WERI-Rb-1 (cell line): Measurements from ENCODE around the gene ZBTB34.

ENCODE experiments used
- DNase-seq: peaks from one replicate; pipeline ENCODE4 v3.0.0-alpha.2; 2020
- H3K27ac ChIP-seq: fragments of 250-450 bp; sonication (Bioruptor Pico); 2 replicates; pipeline ENCODE4 v1.5.1; 2020; ENCODE audit warnings: mild to moderate bottlenecking, moderate library complexity
- H3K27me3 ChIP-seq: fragments of 250-450 bp; sonication (Bioruptor Pico); 2 replicates; pipeline ENCODE4 v1.5.1; 2021; ENCODE audit warnings: mild to moderate bottlenecking, low read depth, moderate library complexity; ENCODE audit not compliant: insufficient read depth, severe bottlenecking
- H3K36me3 ChIP-seq: fragments of 250-450 bp; sonication (Bioruptor Pico); 2 replicates; pipeline ENCODE4 v1.5.1; 2020; ENCODE audit warnings: mild to moderate bottlenecking, moderate library complexity
- H3K4me3 ChIP-seq: 2 replicates; pipeline ENCODE4 v1.5.1; 2011; ENCODE audit warnings: low read depth, mild to moderate bottlenecking, control low read depth, low read length
- H3K9me3 ChIP-seq: fragments of 250-450 bp; sonication (Bioruptor Pico); 2 replicates; pipeline ENCODE4 v1.5.1; 2021; ENCODE audit warnings: mild to moderate bottlenecking, moderate library complexity; ENCODE audit not compliant: severe bottlenecking
- TF ChIP-seq, protein P1 (sequence below): IDR thresholded peaks from 2 replicates; pipeline ENCODE4 v1.5.1; 2011; ENCODE audit warnings: low read depth, mild to moderate bottlenecking, control low read depth, inconsistent platforms, low read length

Gene ZBTB34

DNA sequence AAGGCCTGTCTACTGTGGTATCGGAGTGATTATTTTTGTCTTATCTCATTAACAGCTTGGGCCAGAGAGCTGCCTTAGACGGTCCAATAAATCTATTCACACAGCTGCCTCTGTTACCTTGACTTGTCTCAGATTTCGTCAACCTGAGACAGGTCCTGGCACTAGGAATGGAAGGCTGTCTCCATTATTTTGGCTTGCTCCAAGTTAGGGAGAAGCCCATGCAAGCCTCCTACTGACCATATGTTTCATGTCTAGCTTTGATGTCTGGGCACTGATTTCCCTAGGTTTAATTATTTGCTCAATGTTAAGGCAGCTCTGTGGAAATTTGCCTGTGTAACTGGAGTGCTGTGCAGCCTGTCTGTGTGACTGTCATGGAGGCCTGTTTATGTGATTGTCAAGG is 41.8 kb downstream of the ZBTB34 start:
- TF ChIP-seq, protein P1, sequence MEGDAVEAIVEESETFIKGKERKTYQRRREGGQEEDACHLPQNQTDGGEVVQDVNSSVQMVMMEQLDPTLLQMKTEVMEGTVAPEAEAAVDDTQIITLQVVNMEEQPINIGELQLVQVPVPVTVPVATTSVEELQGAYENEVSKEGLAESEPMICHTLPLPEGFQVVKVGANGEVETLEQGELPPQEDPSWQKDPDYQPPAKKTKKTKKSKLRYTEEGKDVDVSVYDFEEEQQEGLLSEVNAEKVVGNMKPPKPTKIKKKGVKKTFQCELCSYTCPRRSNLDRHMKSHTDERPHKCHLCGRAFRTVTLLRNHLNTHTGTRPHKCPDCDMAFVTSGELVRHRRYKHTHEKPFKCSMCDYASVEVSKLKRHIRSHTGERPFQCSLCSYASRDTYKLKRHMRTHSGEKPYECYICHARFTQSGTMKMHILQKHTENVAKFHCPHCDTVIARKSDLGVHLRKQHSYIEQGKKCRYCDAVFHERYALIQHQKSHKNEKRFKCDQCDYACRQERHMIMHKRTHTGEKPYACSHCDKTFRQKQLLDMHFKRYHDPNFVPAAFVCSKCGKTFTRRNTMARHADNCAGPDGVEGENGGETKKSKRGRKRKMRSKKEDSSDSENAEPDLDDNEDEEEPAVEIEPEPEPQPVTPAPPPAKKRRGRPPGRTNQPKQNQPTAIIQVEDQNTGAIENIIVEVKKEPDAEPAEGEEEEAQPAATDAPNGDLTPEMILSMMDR: no peak
- Histone ChIP-seq H3K9me3 (peaks cover 5% of the 10 kb centered on the region), H3K27ac (peak overlapping the region; percentile 40), H3K4me3 (no peak overlapping the region), H3K36me3 (no peaks in the 10 kb centered on the region), H3K27me3 (no peaks in the 10 kb centered on the region)
- DNase-seq: no peak

DNA sequence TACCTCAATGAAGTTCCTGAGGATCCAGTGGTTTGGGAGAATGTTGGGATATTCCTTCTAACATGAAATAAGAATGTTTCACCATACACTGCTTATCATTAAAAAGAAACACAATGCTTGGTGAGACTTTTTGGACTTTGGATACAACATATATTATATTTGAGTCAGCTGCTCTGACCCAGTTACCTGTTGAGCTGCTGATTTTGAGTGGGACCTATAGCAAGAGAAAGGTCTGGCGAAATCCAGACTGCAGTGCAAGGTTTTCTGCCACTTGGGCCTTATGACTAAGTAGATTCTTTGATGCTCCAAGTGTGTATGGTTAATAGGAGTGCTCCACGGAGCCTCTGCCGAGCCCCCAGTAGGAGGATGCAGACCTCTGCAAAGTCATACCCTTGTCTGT is 44.1 kb downstream of the ZBTB34 start:
- H3K36me3 ChIP-seq: no peaks in the 10 kb centered on the region
- H3K27me3 ChIP-seq: no peaks in the 10 kb centered on the region
- TF ChIP-seq, protein P1: no peak
- H3K27ac ChIP-seq: no peak overlapping the region
- no peak overlapping the region for H3K4me3 ChIP-seq
- DNase-seq: no peak
- H3K9me3 ChIP-seq: peaks cover 5% of the 10 kb centered on the region

DNA sequence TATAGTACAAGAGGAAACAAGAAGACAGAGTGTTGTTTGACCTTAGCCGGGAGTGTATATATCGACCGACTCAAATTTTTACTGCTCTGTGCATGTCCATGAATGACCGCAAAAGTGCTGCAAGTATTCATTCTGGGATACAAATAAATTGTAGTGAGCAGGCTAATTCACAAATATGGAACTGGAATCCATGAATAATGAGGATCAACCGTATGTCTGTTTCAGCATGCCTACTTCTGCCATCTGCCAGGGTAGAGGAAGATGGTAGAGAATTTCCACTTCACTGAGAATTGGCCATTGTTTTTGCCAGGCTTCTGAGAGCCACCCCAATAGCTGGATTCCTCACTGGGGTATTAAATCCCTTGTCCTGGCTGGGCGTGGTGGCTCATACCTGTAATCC is 45.7 kb downstream of the ZBTB34 start:
- Histone ChIP-seq H3K36me3 (no peaks in the 10 kb centered on the region), H3K27me3 (no peaks in the 10 kb centered on the region), H3K9me3 (peaks cover 8% of the 10 kb centered on the region), H3K27ac (no peak overlapping the region), H3K4me3 (no peak overlapping the region)
- TF ChIP-seq, protein P1: no peak
- no peak for DNase-seq

DNA sequence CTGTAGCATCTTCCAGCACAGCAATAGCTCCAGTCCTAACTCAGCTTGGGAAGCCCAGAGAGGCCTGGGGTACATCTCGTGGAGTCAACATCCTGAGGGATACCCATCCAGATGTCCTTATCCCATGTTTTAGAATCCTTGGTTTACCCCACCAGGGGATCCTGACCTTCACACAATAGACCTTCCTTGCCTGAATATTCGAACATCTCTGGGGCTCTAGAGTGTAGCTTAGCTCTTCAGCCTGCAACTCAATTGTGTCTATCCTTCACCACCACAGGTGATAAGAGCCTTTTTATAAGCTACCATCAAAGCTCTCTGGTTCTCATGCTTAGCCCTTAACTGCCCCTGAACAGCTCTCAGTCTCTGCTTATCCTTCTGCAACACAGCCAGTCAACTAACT is 46.6 kb downstream of the ZBTB34 start:
- Histone ChIP-seq H3K27me3 (no peaks in the 10 kb centered on the region), H3K36me3 (no peaks in the 10 kb centered on the region), H3K27ac (no peak overlapping the region), H3K9me3 (peaks cover 2% of the 10 kb centered on the region), H3K4me3 (no peak overlapping the region)
- TF ChIP-seq, protein P1: no peak
- no peak for DNase-seq

DNA sequence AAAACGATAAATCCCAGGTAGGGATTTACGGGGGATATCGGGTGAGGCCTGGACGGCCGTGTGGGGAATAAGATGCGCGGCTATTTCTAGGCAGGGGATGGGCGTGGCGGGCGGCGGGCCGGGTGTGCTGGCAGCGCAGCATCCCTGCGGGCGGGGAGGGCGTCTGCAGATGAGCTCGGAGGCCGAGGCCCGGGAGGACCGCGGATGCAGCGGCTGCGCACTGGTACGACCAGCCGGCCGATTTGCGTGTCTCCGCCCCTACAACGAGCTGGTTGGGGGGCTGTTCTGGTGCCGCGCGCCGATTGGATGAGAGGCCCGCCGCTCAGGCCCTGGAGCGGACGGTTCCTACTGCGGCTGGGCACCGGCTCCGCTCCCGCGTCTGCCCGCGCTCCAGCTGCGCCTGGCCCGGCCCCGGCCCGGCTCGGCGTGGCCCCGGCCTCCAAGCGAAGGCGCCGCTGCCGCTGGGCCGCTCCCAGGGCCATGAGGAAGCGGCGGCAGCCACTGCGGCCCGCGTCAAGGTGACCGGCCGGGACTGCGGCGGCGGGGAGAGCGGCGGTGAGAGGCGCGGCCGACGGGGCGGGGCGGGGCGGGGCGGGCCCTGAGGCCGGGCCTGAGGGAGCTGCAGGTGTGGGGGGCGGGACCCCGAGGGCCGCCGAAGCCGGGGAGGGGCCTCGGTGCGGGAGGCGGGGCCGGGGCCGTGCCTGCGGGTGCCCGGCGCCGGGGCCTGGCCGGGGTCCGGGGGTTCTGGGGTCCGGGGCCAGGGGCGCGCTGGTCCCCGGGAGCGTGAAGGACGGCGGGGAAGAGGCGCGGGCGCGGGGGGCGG is 54.2 kb downstream of the ZBTB34 start, which contains the start of gene RALGPS1:
TSS of gene RALGPS1 (plus strand) at position 325 of the 823 bp plus-strand sequence. CDS start 47,508 bp downstream, outside the sequence.
- TF ChIP-seq, protein P1: no peak
- H3K4me3 ChIP-seq: peak within 1 kb of the TSS; percentile 47
- H3K9me3 ChIP-seq: peaks cover 2% of the 10 kb centered on the region
- peak; percentile 99 for DNase-seq
- no peaks in the 10 kb centered on the region for H3K27me3 ChIP-seq
- peak within 1 kb of the TSS; percentile 86 for H3K27ac ChIP-seq
- H3K36me3 ChIP-seq: peaks cover 2% of the 10 kb centered on the region; the same call in 1 of the 2 replicates
